ENCODE measurements around the gene MRS2. TPM values are rescaled to one million over a fixed set of nuclear protein-coding genes. Genes with fewer than 3 reads are reported as not detected.

MRS2 gene
- total RNA-seq, 1 experiment from 2014 or later = 26.0 TPM

GRCh38 chr6:24454452-24454851 lies 51.7 kb downstream of the MRS2 start:
- intact Hi-C loops (cut with micrococcal nuclease; ENCODE audit: unreplicated experiment) (no loop called here), in situ Hi-C loops (cut with HindIII; ENCODE audit: low pct_unique_long_range_greater_than_20kb, low sequenced_read_pairs) (no loop called here)
- Histone ChIP-seq H3K27me3 (ENCODE audit: control insufficient read depth, insufficient read depth, low read length) (no peaks in the 10 kb centered on the region), H3K36me3 (ENCODE audit: control insufficient read depth, insufficient read depth, low read length) (no peaks in the 10 kb centered on the region), H3K4me1 (ENCODE audit: control insufficient read depth, insufficient read depth, low read length) (no peaks in the 10 kb centered on the region), H3K27ac (ENCODE audit: low read length) (no peak overlapping the region), H3K4me3 (ENCODE audit: low read depth in 2 of 2, low read length in 2 of 2) (no peak overlapping the region), H3K9me3 (ENCODE audit: control insufficient read depth, insufficient read depth, low read depth, low read length) (no peaks in the 10 kb centered on the region)
- CTCF ChIA-PET = no interaction called here
- TF ChIP-seq REST (IDR thresholded peaks at IDR 0.05; ENCODE audit: insufficient read depth in 1 of 2, low read depth in 2 of 2, low read length in 1 of 2) = no peak
- no TSS peak for BruUV-seq (replicated peaks)
- no peak for DNase-seq (ENCODE audit: low read depth, low spot score)
- ATAC-seq = no peak
- POLR2A ChIA-PET = no interaction called here

GRCh38 chr6:24455061-24455460 lies 52.3 kb downstream of the MRS2 start:
- ChIA-PET POLR2A (no interaction called here), CTCF (no interaction called here)
- Histone ChIP-seq H3K4me3 (ENCODE audit: low read depth in 2 of 2, low read length in 2 of 2) (no peak overlapping the region), H3K4me1 (ENCODE audit: control insufficient read depth, insufficient read depth, low read length) (no peaks in the 10 kb centered on the region), H3K27me3 (ENCODE audit: control insufficient read depth, insufficient read depth, low read length) (no peaks in the 10 kb centered on the region), H3K9me3 (ENCODE audit: control insufficient read depth, insufficient read depth, low read depth, low read length) (no peaks in the 10 kb centered on the region), H3K27ac (ENCODE audit: low read length) (no peak overlapping the region), H3K36me3 (ENCODE audit: control insufficient read depth, insufficient read depth, low read length) (no peaks in the 10 kb centered on the region)
- DNase-seq (ENCODE audit: low read depth, low spot score) (no peak), ATAC-seq (no peak)
- in situ Hi-C loops (cut with HindIII; ENCODE audit: low pct_unique_long_range_greater_than_20kb, low sequenced_read_pairs) (no loop called here), intact Hi-C loops (cut with micrococcal nuclease; ENCODE audit: unreplicated experiment) (no loop called here)
- TF ChIP-seq SIN3A (IDR thresholded peaks at IDR 0.05; ENCODE audit: borderline replicate concordance, insufficient read depth, low read depth, low read length) (no peak), POLR2AphosphoS5 (IDR thresholded peaks at IDR 0.05; ENCODE audit: low read depth, low read length) (no peak), TCF7L2 (IDR thresholded peaks at IDR 0.05; ENCODE audit: low read depth, low read length) (no peak), CTCF (IDR thresholded peaks at IDR 0.05) (no peak), REST (IDR thresholded peaks at IDR 0.05; ENCODE audit: insufficient read depth in 1 of 2, low read depth in 2 of 2, low read length in 1 of 2) (no peak)
- BruUV-seq (replicated peaks) = no TSS peak
